Caco-2 (cell line): ENCODE data around the gene CHD9. TPM values are rescaled to one million over a fixed set of nuclear protein-coding genes. Genes with fewer than 3 reads are reported as not detected.

ENCODE experiments used
- Bru-seq: library from RNA; stranded (reverse); fragments of 400-500 nt; gene quantifications from one replicate; lab custom pipeline; 2021; lab: Mats Ljungman, UMichigan
- BruChase-seq, 2 experiments: library from RNA; stranded (reverse); fragments of 400-500 nt; gene quantifications; one replicate each; lab custom pipeline; 2021; lab: Mats Ljungman, UMichigan
- BruUV-seq: library from RNA; stranded (reverse); fragments of 400-500 nt; replicated peaks from 2 replicates; lab custom pipeline; 2021; lab: Mats Ljungman, UMichigan
- CTCF ChIA-PET: fragments of 300-600 bp; sonication (Branson Sonifier 250); formaldehyde crosslinking; loops from one replicate; lab custom pipeline; 2022; ENCODE audit warnings: antibody characterized with exemption; lab: Charles Lee
- POLR2A ChIA-PET: fragments of 300-600 bp; sonication (Branson Sonifier 250); formaldehyde crosslinking; loops from one replicate; lab custom pipeline; 2022; ENCODE audit warnings: antibody characterized with exemption; lab: Charles Lee
- DNase-seq, 2 experiments: peaks; one replicate each; pipeline versions ENCODE4 v3.0.0 to v3.0.0-alpha.2; 2020 to 2022
- H3K27me3 ChIP-seq: replicated peaks from 2 replicates; pipeline ENCODE4 v1.6.0; 2011; ENCODE audit warnings: low read length; ENCODE audit not compliant: control insufficient read depth, insufficient read depth
- H3K36me3 ChIP-seq: 2 replicates; pipeline ENCODE4 v1.5.1; 2011; ENCODE audit warnings: low read length; ENCODE audit not compliant: control insufficient read depth, insufficient read depth
- H3K4me1 ChIP-seq: fragments of 250-450 bp; sonication (Bioruptor Pico); 2 replicates; pipeline ENCODE4 v1.5.1; 2020; ENCODE audit warnings: mild to moderate bottlenecking
- H3K4me3 ChIP-seq: 2 replicates; pipeline ENCODE4 v1.5.1; 2011; ENCODE audit warnings: low read depth, mild to moderate bottlenecking, control low read depth, low read length
- H3K9me3 ChIP-seq: fragments of 250-450 bp; sonication (Bioruptor Pico); 2 replicates; pipeline ENCODE4 v1.5.1; 2020; ENCODE audit warnings: mild to moderate bottlenecking, moderate library complexity
- H3K27ac Mint-ChIP-seq: one replicate; pipeline ENCODE4 v1.8.0; 2022; ENCODE audit warnings: mixed read lengths; ENCODE audit not compliant: unreplicated experiment
- H3K27me3 Mint-ChIP-seq: one replicate; pipeline ENCODE4 v1.8.0; 2022; ENCODE audit warnings: mixed read lengths; ENCODE audit not compliant: insufficient read depth, unreplicated experiment
- H3K36me3 Mint-ChIP-seq: one replicate; pipeline ENCODE4 v1.8.0; 2022; ENCODE audit warnings: mild to moderate bottlenecking, mixed read lengths; ENCODE audit not compliant: insufficient read depth, unreplicated experiment
- H3K4me1 Mint-ChIP-seq: one replicate; pipeline ENCODE4 v1.8.0; 2022; ENCODE audit warnings: low read depth, mixed read lengths; ENCODE audit not compliant: unreplicated experiment
- H3K4me3 Mint-ChIP-seq: one replicate; pipeline ENCODE4 v1.8.0; 2022; ENCODE audit warnings: mild to moderate bottlenecking, moderate library complexity, mixed read lengths; ENCODE audit not compliant: unreplicated experiment
- H3K9me3 Mint-ChIP-seq: one replicate; pipeline ENCODE4 v1.8.0; 2022; ENCODE audit warnings: mixed read lengths; ENCODE audit not compliant: unreplicated experiment
- intact Hi-C: fragments of 100-400 bp; cut with micrococcal nuclease; formaldehyde crosslinking; loops from one replicate; pipeline ENCODE4 v1.10.0; 2022; ENCODE audit not compliant: unreplicated experiment
- long read RNA-seq: library from polyadenylated mRNA; stranded (forward); transcript quantifications from one replicate; pipeline ENCODE4 v2.0.0, GENCODE V29; 2022
- total RNA-seq: library from RNA; stranded (reverse); gene quantifications from 2 replicates; pipeline ENCODE4 v1.2.3, GENCODE V29; 2022
- TF ChIP-seq, protein P1 (sequence below), 2 experiments: fragments of 200-600 bp in 1 of 2; IDR thresholded peaks; 1 replicate in 1 of 2; 2 replicates in 1 of 2; pipeline versions ENCODE4 v1.5.1 to v1.8.0; 2011 to 2022; ENCODE audit warnings: antibody characterized with exemption in 1 of 2, control low read depth in 1 of 2, inconsistent platforms in 1 of 2, low read depth in 1 of 2, low read length in 1 of 2, mild to moderate bottlenecking in 1 of 2, moderate library complexity in 1 of 2; ENCODE audit not compliant: insufficient read depth in 1 of 2, severe bottlenecking in 1 of 2, unreplicated experiment in 1 of 2

Gene CHD9, protein sequence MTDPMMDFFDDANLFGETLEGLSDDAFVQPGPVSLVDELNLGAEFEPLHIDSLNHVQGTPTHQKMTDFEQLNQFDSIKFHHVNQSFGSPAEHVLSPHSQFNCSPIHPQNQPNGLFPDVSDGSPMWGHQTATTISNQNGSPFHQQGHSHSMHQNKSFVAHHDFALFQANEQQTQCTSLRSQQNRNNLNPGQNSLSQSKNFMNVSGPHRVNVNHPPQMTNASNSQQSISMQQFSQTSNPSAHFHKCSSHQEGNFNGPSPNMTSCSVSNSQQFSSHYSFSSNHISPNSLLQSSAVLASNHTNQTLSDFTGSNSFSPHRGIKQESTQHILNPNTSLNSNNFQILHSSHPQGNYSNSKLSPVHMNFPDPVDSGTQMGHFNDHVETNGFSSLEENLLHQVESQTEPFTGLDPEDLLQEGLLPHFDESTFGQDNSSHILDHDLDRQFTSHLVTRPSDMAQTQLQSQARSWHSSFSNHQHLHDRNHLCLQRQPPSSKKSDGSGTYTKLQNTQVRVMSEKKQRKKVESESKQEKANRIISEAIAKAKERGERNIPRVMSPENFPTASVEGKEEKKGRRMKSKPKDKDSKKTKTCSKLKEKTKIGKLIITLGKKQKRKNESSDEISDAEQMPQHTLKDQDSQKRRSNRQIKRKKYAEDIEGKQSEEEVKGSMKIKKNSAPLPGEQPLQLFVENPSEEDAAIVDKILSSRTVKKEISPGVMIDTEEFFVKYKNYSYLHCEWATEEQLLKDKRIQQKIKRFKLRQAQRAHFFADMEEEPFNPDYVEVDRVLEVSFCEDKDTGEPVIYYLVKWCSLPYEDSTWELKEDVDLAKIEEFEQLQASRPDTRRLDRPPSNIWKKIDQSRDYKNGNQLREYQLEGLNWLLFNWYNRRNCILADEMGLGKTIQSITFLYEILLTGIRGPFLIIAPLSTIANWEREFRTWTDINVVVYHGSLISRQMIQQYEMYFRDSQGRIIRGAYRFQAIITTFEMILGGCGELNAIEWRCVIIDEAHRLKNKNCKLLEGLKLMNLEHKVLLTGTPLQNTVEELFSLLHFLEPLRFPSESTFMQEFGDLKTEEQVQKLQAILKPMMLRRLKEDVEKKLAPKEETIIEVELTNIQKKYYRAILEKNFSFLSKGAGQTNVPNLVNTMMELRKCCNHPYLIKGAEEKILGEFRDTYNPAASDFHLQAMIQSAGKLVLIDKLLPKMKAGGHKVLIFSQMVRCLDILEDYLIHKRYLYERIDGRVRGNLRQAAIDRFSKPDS (N-terminal part only)
- 29.1 and 32.0 TPM in 2 replicates for total RNA-seq
- percentile 79 among the genes with signal in this experiment for Bru-seq, nascent RNA
- BruChase-seq, experiment 1, labeled RNA remaining after a 2-hour chase, result percentile 76 among the genes with signal in this experiment
- BruChase-seq, experiment 2, labeled RNA remaining after a 6-hour chase, result percentile 70 among the genes with signal in this experiment
- long read RNA-seq, partial matches to known transcripts, result 3 of 14 reads
- long read RNA-seq, other reads (novel, unspliced or antisense), result 9 of 14 reads

DNA sequence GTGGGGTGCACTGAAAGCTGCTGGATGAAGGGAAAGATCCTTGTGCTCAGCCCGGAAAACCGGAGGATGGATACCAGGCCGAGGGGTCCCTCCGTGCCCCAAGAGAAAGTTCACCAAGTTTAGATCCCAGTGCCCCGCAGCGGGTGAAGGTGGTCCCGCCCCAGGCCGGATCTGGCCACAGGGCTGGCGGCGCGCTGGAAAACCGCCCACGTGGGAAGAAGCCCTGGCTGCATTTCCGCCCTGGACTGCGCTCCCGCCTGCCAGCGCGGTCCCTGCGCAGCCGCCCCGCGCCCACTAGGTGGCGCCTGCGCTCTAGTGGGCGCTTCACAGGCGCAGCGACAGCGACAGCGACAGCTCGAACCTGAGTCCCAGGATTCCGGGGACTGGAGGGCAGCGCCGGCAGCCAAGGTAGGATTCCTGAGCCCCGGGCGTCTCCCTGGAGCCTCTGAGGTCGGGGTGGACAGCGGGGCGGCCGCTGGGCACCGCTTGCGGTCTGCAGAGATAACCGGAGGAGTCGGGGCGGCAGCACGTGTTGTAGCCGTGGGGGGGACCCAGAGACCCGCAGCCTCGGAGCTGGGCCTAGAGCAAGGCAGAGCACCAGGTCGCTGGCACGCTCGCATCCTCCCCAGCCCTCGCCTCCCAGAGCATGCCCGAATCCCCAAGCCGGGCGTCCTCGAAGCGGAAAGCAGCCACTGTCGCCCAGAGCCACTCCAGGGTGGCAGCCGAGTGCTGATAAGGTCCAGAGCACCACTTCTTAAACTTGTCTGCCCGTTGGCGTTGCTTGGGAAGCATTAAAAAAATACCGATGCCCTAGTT is at the start of gene CHD9:
CHD9 (plus strand) TSS at position 322 of the 816 bp plus-strand sequence. CDS start 101,099 bp downstream, outside the sequence.
- DNase-seq, result peak; percentile 90 to 92
- peak within 1 kb of the TSS; percentile 77 for H3K4me3 ChIP-seq
- Mint-ChIP-seq H3K4me1 (peaks cover 14% of the 10 kb centered on the region), H3K9me3 (no peaks in the 10 kb centered on the region), H3K4me3 (peak within 1 kb of the TSS; percentile 82), H3K36me3 (peaks cover 6% of the 10 kb centered on the region), H3K27me3 (no peaks in the 10 kb centered on the region), H3K27ac (peak within 1 kb of the TSS; percentile 77)
- H3K9me3 ChIP-seq, result no peaks in the 10 kb centered on the region
- POLR2A ChIA-PET, result interaction anchor here (1.0 to 1.2 kb wide), 4 partner anchors 45 to 153 kb away, joined by 3 to 8 read pairs (median 5); no protein-coding TSS in a partner anchor
- H3K36me3 ChIP-seq, result no peaks in the 10 kb centered on the region
- TF ChIP-seq, protein P1, sequence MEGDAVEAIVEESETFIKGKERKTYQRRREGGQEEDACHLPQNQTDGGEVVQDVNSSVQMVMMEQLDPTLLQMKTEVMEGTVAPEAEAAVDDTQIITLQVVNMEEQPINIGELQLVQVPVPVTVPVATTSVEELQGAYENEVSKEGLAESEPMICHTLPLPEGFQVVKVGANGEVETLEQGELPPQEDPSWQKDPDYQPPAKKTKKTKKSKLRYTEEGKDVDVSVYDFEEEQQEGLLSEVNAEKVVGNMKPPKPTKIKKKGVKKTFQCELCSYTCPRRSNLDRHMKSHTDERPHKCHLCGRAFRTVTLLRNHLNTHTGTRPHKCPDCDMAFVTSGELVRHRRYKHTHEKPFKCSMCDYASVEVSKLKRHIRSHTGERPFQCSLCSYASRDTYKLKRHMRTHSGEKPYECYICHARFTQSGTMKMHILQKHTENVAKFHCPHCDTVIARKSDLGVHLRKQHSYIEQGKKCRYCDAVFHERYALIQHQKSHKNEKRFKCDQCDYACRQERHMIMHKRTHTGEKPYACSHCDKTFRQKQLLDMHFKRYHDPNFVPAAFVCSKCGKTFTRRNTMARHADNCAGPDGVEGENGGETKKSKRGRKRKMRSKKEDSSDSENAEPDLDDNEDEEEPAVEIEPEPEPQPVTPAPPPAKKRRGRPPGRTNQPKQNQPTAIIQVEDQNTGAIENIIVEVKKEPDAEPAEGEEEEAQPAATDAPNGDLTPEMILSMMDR (IDR thresholded peaks at IDR 0.05; ENCODE audit: insufficient read depth in 1 of 2, low read depth in 1 of 2, low read length in 1 of 2, severe bottlenecking in 1 of 2, unreplicated experiment in 1 of 2), result peak; percentile 98 to 99
- H3K4me1 ChIP-seq, result peaks cover 11% of the 10 kb centered on the region; the same call in 1 of the 2 replicates
- CTCF ChIA-PET, result interaction anchor here (0.6 to 2.1 kb wide), 6 partner anchors 45 to 229 kb away, joined by 3 to 21 read pairs (median 10); no protein-coding TSS in a partner anchor
- no peaks in the 10 kb centered on the region for H3K27me3 ChIP-seq
- BruUV-seq, result no TSS peak
- intact Hi-C loops, result loop anchor here (1.0 to 10.0 kb wide), 7 partner anchors 44 to 380 kb away; partner anchors contain the start of gene RBL2

DNA sequence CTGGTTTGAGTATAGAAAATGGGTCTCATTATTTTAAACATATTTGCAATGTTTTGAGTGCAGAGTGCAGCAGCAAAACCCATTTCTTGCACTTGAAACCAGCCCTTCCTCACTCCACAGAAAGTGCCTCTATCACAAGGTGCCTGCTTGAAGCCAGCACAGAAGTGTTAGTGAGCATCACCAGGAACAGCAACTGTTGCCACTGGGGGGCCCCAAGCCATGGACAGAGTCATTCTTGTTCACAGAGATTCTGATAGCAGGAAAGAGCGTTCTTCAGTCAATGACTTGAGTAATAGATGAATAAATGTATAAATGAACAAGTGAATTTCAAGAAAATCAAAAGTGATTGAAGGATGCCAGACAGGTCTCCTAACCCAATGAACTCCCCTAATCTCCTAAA is 47.7 kb upstream of the CHD9 start:
- no peaks in the 10 kb centered on the region for H3K36me3 Mint-ChIP-seq
- TF ChIP-seq, protein P1 (IDR thresholded peaks at IDR 0.05; ENCODE audit: insufficient read depth in 1 of 2, low read depth in 1 of 2, low read length in 1 of 2, severe bottlenecking in 1 of 2, unreplicated experiment in 1 of 2), result peak in 1 of 2 experiments; percentile 12
- H3K4me3 ChIP-seq, result no peak overlapping the region
- BruUV-seq, result no TSS peak
- H3K27me3 ChIP-seq, result no peaks in the 10 kb centered on the region
- no peaks in the 10 kb centered on the region for H3K9me3 Mint-ChIP-seq
- H3K9me3 ChIP-seq, result no peaks in the 10 kb centered on the region
- H3K36me3 ChIP-seq, result no peaks in the 10 kb centered on the region
- H3K4me1 Mint-ChIP-seq, result no peaks in the 10 kb centered on the region
- ChIA-PET CTCF (no interaction called here), POLR2A (no interaction called here)
- H3K4me1 ChIP-seq, result no peaks in the 10 kb centered on the region
- intact Hi-C loops, result no loop called here
- peak in 1 of 2 experiments; percentile 31 for DNase-seq
- H3K27me3 Mint-ChIP-seq, result peaks cover 9% of the 10 kb centered on the region
- no peak overlapping the region for H3K4me3 Mint-ChIP-seq
- no peak overlapping the region for H3K27ac Mint-ChIP-seq
